HL-60 (cell line): Measurements from ENCODE around the gene ANO6.

ENCODE experiments used
- DNase-seq, 2 experiments: peaks; one replicate each; pipeline ENCODE4 v3.0.0-alpha.2; 2010 to 2020; ENCODE audit warnings: low read depth in 1 of 2, low spot score in 1 of 2
- H3K27ac ChIP-seq: fragments of 250-450 bp; sonication (Bioruptor Pico); replicated peaks from 2 replicates; pipeline ENCODE4 v1.5.1; 2020; ENCODE audit warnings: mild to moderate bottlenecking, moderate library complexity
- H3K27me3 ChIP-seq: fragments of 250-450 bp; sonication (Bioruptor Pico); 2 replicates; pipeline ENCODE4 v1.5.1; 2021; ENCODE audit warnings: mild to moderate bottlenecking, moderate library complexity; ENCODE audit not compliant: insufficient read depth, poor library complexity, severe bottlenecking
- H3K4me3 ChIP-seq: replicated peaks from 2 replicates; pipeline ENCODE4 v1.5.1; 2011; ENCODE audit warnings: mild to moderate bottlenecking, control low read depth, low read length; ENCODE audit not compliant: insufficient read depth
- GABPA ChIP-seq: IDR thresholded peaks from 2 replicates; pipeline ENCODE4 v1.6.1; 2012; ENCODE audit warnings: low read depth
- POLR2AphosphoS5 ChIP-seq: IDR thresholded peaks from 2 replicates; pipeline ENCODE4 v1.6.1; 2012; ENCODE audit warnings: low read depth
- SPI1 ChIP-seq: IDR thresholded peaks from 2 replicates; pipeline ENCODE4 v1.6.1; 2012; ENCODE audit warnings: low read depth, mild to moderate bottlenecking, borderline replicate concordance
- TF ChIP-seq, protein P1 (sequence below): IDR thresholded peaks from one replicate; pipeline ENCODE4 v1.5.1; 2011; ENCODE audit warnings: low read length, control low read depth, inconsistent platforms; ENCODE audit not compliant: insufficient read depth
- TF ChIP-seq, protein P2 (sequence below): IDR thresholded peaks from 2 replicates; pipeline ENCODE4 v1.6.1; 2012; ENCODE audit warnings: low read depth; ENCODE audit not compliant: insufficient replicate concordance

The ANO6 gene

DNA sequence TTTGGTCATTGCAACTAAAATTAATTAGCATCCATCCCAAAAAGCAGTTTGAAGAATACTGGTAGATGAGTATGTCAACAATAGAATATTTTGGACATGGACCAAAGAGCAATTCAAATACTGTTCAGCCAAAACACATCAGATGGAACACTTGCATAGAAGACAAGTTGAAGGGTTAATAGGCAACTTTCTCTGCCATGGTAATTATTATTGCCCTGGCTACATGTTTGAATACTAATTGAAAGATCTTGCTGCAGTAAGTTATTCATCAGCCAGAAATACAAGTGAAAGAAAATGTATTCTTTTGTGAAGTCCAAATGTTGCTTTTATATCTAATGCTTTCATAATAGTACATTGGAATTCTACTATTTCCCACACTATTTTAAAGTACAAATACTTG, 10.1 kb downstream of the ANO6 start:
- Histone ChIP-seq H3K27me3 (no peaks in the 10 kb centered on the region), H3K27ac (no peak overlapping the region), H3K4me3 (no peak overlapping the region)
- no peak for DNase-seq
- TF ChIP-seq, protein P1, sequence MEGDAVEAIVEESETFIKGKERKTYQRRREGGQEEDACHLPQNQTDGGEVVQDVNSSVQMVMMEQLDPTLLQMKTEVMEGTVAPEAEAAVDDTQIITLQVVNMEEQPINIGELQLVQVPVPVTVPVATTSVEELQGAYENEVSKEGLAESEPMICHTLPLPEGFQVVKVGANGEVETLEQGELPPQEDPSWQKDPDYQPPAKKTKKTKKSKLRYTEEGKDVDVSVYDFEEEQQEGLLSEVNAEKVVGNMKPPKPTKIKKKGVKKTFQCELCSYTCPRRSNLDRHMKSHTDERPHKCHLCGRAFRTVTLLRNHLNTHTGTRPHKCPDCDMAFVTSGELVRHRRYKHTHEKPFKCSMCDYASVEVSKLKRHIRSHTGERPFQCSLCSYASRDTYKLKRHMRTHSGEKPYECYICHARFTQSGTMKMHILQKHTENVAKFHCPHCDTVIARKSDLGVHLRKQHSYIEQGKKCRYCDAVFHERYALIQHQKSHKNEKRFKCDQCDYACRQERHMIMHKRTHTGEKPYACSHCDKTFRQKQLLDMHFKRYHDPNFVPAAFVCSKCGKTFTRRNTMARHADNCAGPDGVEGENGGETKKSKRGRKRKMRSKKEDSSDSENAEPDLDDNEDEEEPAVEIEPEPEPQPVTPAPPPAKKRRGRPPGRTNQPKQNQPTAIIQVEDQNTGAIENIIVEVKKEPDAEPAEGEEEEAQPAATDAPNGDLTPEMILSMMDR, result no peak
- TF ChIP-seq GABPA (no peak), POLR2AphosphoS5 (no peak), SPI1 (no peak)
- TF ChIP-seq, protein P2, sequence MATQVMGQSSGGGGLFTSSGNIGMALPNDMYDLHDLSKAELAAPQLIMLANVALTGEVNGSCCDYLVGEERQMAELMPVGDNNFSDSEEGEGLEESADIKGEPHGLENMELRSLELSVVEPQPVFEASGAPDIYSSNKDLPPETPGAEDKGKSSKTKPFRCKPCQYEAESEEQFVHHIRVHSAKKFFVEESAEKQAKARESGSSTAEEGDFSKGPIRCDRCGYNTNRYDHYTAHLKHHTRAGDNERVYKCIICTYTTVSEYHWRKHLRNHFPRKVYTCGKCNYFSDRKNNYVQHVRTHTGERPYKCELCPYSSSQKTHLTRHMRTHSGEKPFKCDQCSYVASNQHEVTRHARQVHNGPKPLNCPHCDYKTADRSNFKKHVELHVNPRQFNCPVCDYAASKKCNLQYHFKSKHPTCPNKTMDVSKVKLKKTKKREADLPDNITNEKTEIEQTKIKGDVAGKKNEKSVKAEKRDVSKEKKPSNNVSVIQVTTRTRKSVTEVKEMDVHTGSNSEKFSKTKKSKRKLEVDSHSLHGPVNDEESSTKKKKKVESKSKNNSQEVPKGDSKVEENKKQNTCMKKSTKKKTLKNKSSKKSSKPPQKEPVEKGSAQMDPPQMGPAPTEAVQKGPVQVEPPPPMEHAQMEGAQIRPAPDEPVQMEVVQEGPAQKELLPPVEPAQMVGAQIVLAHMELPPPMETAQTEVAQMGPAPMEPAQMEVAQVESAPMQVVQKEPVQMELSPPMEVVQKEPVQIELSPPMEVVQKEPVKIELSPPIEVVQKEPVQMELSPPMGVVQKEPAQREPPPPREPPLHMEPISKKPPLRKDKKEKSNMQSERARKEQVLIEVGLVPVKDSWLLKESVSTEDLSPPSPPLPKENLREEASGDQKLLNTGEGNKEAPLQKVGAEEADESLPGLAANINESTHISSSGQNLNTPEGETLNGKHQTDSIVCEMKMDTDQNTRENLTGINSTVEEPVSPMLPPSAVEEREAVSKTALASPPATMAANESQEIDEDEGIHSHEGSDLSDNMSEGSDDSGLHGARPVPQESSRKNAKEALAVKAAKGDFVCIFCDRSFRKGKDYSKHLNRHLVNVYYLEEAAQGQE, result no peak

DNA sequence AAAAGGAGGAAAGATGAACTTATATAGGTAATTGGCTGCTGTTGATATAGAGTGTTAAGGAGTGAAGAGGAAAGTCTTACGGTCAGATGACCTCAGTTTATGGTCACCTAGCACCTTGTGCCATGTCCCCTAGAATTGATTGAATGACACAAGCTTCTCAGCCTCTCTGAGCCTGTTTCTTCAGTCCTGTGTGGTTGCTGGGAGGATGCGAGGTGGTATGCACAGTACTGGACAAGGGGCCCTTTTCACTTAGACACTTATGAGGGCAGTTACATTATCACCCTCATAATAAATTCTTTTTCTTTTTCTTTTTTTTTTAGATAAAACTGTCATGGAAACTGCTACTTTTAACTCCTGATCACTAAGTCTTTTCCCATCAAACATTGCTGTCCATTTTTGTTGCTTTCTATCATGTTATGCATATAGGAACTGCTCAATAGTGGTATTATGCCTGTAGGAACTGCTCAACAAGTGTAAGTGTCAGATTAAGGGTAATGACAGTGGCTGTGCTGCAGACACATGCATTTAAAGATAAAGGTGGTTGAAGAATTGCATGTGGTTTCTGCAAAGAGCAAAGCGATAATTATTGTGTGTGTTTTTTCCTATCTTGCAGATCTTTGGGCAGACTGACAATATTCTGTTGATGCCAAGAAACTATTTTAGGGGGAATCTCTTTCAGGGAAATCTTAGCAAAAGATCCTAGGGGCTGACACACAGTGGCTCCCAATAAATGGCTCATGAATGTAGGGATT, 11.6 kb downstream of the ANO6 start:
- TF ChIP-seq SPI1 (no peak), GABPA (no peak), POLR2AphosphoS5 (no peak)
- TF ChIP-seq, protein P1, result no peak
- TF ChIP-seq, protein P2, result no peak
- no peak for DNase-seq
- Histone ChIP-seq H3K27ac (no peak overlapping the region), H3K4me3 (no peak overlapping the region), H3K27me3 (no peaks in the 10 kb centered on the region)

DNA sequence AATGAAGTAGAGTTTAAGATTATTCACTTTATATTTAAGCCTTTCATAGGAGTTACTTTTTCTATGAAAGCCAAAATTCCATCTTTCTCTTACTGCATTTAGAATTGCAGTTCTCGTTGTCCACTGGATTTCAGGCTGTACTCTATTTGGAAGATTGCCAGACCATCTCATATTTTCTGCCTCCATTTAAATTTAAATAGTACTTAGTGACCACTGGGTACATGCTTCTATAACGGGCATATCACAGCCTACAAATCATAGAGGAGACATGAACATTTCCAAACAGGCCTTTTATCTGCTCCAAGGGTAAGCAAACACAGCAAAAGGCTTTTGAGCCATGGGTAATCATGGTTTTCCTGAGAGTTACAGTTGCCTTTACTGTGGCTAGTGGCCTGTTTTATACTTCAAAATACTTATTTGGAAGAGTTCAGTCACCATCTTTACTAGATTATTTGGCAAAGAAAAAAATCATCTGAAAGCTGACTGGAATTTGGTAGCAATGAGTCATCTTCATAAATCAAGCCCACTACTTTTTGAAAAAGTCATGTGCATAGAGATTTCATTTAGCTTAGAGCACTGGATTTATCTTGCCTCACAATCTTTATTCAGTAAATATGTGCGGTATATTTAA, 15.7 kb downstream of the ANO6 start:
- no peaks in the 10 kb centered on the region for H3K27me3 ChIP-seq
- DNase-seq, result no peak
- TF ChIP-seq, protein P1, result no peak
- TF ChIP-seq POLR2AphosphoS5 (no peak), SPI1 (no peak), GABPA (no peak)
- TF ChIP-seq, protein P2, result no peak
- H3K27ac ChIP-seq, result no peak overlapping the region
- no peak overlapping the region for H3K4me3 ChIP-seq
